Measurements from ENCODE around the gene FOLR1.

The FOLR1 gene

DNA sequence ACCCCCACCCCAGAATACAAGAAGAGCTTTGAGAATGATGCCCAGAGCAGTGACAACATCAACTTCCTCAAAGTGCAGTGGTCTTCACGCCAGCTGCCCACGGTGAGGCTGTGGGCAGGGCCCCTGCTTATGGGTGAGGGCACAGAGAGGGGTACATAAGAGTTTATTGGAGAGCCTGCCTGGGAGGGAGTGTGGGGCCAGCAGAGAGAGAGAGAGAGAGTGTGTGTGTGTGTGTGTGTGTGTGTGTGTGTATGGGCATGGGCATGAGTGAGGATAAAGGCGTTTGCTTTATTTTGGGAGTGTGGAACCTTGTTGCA is 42.5 kb downstream of the FOLR1 start:
- Histone ChIP-seq H4K20me1 (ENCODE audit: insufficient read depth, low read length, poor library complexity, severe bottlenecking) (no peaks in the 10 kb centered on the region), H3K27me3 (ENCODE audit: insufficient read depth, low read length, poor library complexity, severe bottlenecking) (no peaks in the 10 kb centered on the region), H3K9me3 (ENCODE audit: insufficient read depth, low read depth, low read length) (no peaks in the 10 kb centered on the region), H3K9me2 (replicated peaks; ENCODE audit: low read depth, low read length) (no peaks in the 10 kb centered on the region), H2AFZ (ENCODE audit: low read length) (no peak overlapping the region), H3F3A (ENCODE audit: low read depth) (peaks cover 3% of the 10 kb centered on the region), H3K4me3 (ENCODE audit: low read length, poor library complexity, severe bottlenecking) (no peak overlapping the region), H3K4me1 (ENCODE audit: insufficient read depth, low read length, poor library complexity, severe bottlenecking) (no peaks in the 10 kb centered on the region), H3K9ac (ENCODE audit: low read depth, low read length, poor library complexity, severe bottlenecking) (no peak overlapping the region), H3K36me3 (ENCODE audit: insufficient read depth, low read length) (peaks cover 76% of the 10 kb centered on the region; the same call in 1 of the 2 replicates), H3K4me2 (ENCODE audit: low read depth, low read length, poor library complexity, severe bottlenecking) (no peak overlapping the region), H3K79me2 (ENCODE audit: insufficient read depth, low read length) (no peaks in the 10 kb centered on the region)
- TF ChIP-seq EZH2phosphoT487 (IDR thresholded peaks at IDR 0.05; ENCODE audit: borderline replicate concordance) (no peak), CTCF (conservative IDR thresholded peaks at IDR 0.05; ENCODE audit: low read length) (no peak)

DNA sequence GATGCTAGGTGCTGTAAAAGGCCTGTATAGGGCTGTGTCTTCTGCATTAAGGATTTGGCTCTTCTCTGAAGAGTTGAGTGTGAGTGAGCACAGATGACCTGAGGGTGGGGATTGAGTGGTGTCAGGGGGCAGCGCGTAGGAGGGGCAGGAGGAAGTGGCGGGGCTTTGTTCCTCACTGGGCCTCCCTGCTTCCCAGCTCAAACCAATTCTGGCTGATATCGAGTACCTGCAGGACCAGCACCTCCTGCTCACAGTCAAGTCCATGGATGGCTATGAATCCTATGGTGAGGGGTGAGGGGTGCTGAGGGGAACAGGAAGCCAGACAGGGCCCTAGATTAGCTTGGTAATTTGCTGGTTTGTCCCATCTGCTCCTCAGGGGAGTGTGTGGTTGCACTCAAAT is 43.0 kb downstream of the FOLR1 start:
- H3K9me3 ChIP-seq (ENCODE audit: insufficient read depth, low read depth, low read length): no peaks in the 10 kb centered on the region
- no peak overlapping the region for H2AFZ ChIP-seq (ENCODE audit: low read length)
- H3K9ac ChIP-seq (ENCODE audit: low read depth, low read length, poor library complexity, severe bottlenecking): no peak overlapping the region
- H3K79me2 ChIP-seq (ENCODE audit: insufficient read depth, low read length): no peaks in the 10 kb centered on the region
- no peak overlapping the region for H3K4me3 ChIP-seq (ENCODE audit: low read length, poor library complexity, severe bottlenecking)
- H4K20me1 ChIP-seq (ENCODE audit: insufficient read depth, low read length, poor library complexity, severe bottlenecking): no peaks in the 10 kb centered on the region
- peaks cover 3% of the 10 kb centered on the region for H3F3A ChIP-seq (ENCODE audit: low read depth)
- H3K36me3 ChIP-seq (ENCODE audit: insufficient read depth, low read length): peaks cover 71% of the 10 kb centered on the region; the same call in 1 of the 2 replicates
- H3K4me1 ChIP-seq (ENCODE audit: insufficient read depth, low read length, poor library complexity, severe bottlenecking): no peaks in the 10 kb centered on the region
- no peak for TF ChIP-seq EZH2phosphoT487 (IDR thresholded peaks at IDR 0.05; ENCODE audit: borderline replicate concordance)
- H3K9me2 ChIP-seq (replicated peaks; ENCODE audit: low read depth, low read length): no peaks in the 10 kb centered on the region
- H3K27me3 ChIP-seq (ENCODE audit: insufficient read depth, low read length, poor library complexity, severe bottlenecking): no peaks in the 10 kb centered on the region
- no peak overlapping the region for H3K4me2 ChIP-seq (ENCODE audit: low read depth, low read length, poor library complexity, severe bottlenecking)

- no peak overlapping the region for H2AFZ ChIP-seq (ENCODE audit: low read length)
- no peaks in the 10 kb centered on the region for H3K27me3 ChIP-seq (ENCODE audit: insufficient read depth, low read length, poor library complexity, severe bottlenecking)
- TF ChIP-seq EZH2phosphoT487 (IDR thresholded peaks at IDR 0.05; ENCODE audit: borderline replicate concordance) (no peak), CTCF (conservative IDR thresholded peaks at IDR 0.05; ENCODE audit: low read length) (no peak)
- no peaks in the 10 kb centered on the region for H3K4me1 ChIP-seq (ENCODE audit: insufficient read depth, low read length, poor library complexity, severe bottlenecking)
- no peaks in the 10 kb centered on the region for H3K9me2 ChIP-seq (replicated peaks; ENCODE audit: low read depth, low read length)
- peaks cover 3% of the 10 kb centered on the region for H3F3A ChIP-seq (ENCODE audit: low read depth)
- no peak overlapping the region for H3K9ac ChIP-seq (ENCODE audit: low read depth, low read length, poor library complexity, severe bottlenecking)
- H3K4me2 ChIP-seq (ENCODE audit: low read depth, low read length, poor library complexity, severe bottlenecking): no peak overlapping the region
- no peaks in the 10 kb centered on the region for H3K79me2 ChIP-seq (ENCODE audit: insufficient read depth, low read length)
- no peaks in the 10 kb centered on the region for H3K9me3 ChIP-seq (ENCODE audit: insufficient read depth, low read depth, low read length)
- H3K36me3 ChIP-seq (ENCODE audit: insufficient read depth, low read length): peaks cover 66% of the 10 kb centered on the region; the same call in 1 of the 2 replicates
- H3K4me3 ChIP-seq (ENCODE audit: low read length, poor library complexity, severe bottlenecking): no peak overlapping the region
- H4K20me1 ChIP-seq (ENCODE audit: insufficient read depth, low read length, poor library complexity, severe bottlenecking): no peaks in the 10 kb centered on the region
Observed at GRCh38 chr11:72235351-72236057, 43.6 kb downstream of the FOLR1 start.
